Measurements from ENCODE around the gene SLC25A33. TPM values are rescaled to one million over a fixed set of nuclear protein-coding genes. Genes with fewer than 3 reads are reported as not detected.

The SLC25A33 gene
- total and polyA plus RNA-seq, 2 experiments from 2014 or later: 13.3 to 18.8 TPM

DNA sequence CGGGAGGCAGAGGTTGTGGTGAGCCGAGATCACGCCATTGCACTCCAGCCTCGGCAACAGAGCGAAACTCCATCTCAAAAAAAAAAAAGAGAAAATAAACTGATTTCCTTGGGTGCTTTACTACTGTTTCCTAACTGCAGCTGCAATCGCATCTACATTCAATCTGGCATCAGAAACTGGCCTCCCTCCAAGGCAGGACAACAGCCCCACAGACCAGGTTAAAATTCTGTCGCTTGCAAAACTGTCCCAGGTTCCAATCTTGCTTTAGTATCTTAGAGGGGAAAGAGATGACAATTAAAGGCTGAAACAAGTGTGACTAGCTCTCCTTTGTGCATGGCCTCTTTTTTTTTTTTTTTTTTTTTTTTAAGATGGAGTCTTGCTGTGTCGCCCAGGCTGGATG is 32.4 kb upstream of the SLC25A33 start (continued):
- TF ChIP-seq, protein P1, sequence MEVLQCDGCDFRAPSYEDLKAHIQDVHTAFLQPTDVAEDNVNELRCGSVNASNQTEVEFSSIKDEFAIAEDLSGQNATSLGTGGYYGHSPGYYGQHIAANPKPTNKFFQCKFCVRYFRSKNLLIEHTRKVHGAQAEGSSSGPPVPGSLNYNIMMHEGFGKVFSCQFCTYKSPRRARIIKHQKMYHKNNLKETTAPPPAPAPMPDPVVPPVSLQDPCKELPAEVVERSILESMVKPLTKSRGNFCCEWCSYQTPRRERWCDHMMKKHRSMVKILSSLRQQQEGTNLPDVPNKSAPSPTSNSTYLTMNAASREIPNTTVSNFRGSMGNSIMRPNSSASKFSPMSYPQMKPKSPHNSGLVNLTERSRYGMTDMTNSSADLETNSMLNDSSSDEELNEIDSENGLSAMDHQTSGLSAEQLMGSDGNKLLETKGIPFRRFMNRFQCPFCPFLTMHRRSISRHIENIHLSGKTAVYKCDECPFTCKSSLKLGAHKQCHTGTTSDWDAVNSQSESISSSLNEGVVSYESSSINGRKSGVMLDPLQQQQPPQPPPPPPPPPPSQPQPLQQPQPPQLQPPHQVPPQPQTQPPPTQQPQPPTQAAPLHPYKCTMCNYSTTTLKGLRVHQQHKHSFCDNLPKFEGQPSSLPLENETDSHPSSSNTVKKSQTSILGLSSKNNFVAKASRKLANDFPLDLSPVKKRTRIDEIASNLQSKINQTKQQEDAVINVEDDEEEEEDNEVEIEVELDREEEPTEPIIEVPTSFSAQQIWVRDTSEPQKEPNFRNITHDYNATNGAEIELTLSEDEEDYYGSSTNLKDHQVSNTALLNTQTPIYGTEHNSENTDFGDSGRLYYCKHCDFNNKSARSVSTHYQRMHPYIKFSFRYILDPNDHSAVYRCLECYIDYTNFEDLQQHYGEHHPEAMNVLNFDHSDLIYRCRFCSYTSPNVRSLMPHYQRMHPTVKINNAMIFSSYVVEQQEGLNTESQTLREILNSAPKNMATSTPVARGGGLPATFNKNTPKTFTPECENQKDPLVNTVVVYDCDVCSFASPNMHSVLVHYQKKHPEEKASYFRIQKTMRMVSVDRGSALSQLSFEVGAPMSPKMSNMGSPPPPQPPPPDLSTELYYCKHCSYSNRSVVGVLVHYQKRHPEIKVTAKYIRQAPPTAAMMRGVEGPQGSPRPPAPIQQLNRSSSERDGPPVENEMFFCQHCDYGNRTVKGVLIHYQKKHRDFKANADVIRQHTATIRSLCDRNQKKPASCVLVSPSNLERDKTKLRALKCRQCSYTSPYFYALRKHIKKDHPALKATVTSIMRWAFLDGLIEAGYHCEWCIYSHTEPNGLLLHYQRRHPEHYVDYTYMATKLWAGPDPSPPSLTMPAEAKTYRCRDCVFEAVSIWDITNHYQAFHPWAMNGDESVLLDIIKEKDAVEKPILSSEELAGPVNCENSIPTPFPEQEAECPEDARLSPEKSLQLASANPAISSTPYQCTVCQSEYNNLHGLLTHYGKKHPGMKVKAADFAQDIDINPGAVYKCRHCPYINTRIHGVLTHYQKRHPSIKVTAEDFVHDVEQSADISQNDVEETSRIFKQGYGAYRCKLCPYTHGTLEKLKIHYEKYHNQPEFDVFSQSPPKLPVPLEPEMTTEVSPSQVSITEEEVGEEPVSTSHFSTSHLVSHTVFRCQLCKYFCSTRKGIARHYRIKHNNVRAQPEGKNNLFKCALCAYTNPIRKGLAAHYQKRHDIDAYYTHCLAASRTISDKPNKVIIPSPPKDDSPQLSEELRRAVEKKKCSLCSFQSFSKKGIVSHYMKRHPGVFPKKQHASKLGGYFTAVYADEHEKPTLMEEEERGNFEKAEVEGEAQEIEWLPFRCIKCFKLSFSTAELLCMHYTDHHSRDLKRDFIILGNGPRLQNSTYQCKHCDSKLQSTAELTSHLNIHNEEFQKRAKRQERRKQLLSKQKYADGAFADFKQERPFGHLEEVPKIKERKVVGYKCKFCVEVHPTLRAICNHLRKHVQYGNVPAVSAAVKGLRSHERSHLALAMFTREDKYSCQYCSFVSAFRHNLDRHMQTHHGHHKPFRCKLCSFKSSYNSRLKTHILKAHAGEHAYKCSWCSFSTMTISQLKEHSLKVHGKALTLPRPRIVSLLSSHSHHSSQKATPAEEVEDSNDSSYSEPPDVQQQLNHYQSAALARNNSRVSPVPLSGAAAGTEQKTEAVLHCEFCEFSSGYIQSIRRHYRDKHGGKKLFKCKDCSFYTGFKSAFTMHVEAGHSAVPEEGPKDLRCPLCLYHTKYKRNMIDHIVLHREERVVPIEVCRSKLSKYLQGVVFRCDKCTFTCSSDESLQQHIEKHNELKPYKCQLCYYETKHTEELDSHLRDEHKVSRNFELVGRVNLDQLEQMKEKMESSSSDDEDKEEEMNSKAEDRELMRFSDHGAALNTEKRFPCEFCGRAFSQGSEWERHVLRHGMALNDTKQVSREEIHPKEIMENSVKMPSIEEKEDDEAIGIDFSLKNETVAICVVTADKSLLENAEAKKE (CRISPR knock-in tag; IDR thresholded peaks at IDR 0.05): no peak
- TF ChIP-seq ZNF114 (CRISPR knock-in tag; IDR thresholded peaks at IDR 0.05) (no peak), CREB1 (CRISPR knock-in tag; IDR thresholded peaks at IDR 0.05; ENCODE audit: low read depth) (no peak), NANOG (IDR thresholded peaks at IDR 0.05; ENCODE audit: borderline replicate concordance) (no peak), STAT1 (IDR thresholded peaks at IDR 0.05; ENCODE audit: unreplicated experiment) (no peak), JUNB (IDR thresholded peaks at IDR 0.05; ENCODE audit: unreplicated experiment) (no peak)
- TF ChIP-seq, protein P2, sequence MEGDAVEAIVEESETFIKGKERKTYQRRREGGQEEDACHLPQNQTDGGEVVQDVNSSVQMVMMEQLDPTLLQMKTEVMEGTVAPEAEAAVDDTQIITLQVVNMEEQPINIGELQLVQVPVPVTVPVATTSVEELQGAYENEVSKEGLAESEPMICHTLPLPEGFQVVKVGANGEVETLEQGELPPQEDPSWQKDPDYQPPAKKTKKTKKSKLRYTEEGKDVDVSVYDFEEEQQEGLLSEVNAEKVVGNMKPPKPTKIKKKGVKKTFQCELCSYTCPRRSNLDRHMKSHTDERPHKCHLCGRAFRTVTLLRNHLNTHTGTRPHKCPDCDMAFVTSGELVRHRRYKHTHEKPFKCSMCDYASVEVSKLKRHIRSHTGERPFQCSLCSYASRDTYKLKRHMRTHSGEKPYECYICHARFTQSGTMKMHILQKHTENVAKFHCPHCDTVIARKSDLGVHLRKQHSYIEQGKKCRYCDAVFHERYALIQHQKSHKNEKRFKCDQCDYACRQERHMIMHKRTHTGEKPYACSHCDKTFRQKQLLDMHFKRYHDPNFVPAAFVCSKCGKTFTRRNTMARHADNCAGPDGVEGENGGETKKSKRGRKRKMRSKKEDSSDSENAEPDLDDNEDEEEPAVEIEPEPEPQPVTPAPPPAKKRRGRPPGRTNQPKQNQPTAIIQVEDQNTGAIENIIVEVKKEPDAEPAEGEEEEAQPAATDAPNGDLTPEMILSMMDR (conservative IDR thresholded peaks at IDR 0.05; ENCODE audit: low read depth in 2 of 2): no peak
- TF ChIP-seq, protein P3, sequence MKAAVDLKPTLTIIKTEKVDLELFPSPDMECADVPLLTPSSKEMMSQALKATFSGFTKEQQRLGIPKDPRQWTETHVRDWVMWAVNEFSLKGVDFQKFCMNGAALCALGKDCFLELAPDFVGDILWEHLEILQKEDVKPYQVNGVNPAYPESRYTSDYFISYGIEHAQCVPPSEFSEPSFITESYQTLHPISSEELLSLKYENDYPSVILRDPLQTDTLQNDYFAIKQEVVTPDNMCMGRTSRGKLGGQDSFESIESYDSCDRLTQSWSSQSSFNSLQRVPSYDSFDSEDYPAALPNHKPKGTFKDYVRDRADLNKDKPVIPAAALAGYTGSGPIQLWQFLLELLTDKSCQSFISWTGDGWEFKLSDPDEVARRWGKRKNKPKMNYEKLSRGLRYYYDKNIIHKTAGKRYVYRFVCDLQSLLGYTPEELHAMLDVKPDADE (IDR thresholded peaks at IDR 0.05): no peak
